NT2/D1 (cell line): Measurements from ENCODE around the gene WASL.
"Not testable (repeated sequence)": the region's sequence is repeated elsewhere in the genome, so short reads cannot be mapped to it uniquely, and the experiment has no call there.

Experiments
- SUZ12 ChIP-seq: IDR thresholded peaks from 2 replicates; pipeline ENCODE4 v1.6.1; 2011; ENCODE audit not compliant: insufficient read length, insufficient read depth; ENCODE audit errors: extremely low read depth
- YY1 ChIP-seq: IDR thresholded peaks from 2 replicates; pipeline ENCODE4 v1.6.1; 2011; ENCODE audit not compliant: insufficient read length, insufficient read depth

DNA sequence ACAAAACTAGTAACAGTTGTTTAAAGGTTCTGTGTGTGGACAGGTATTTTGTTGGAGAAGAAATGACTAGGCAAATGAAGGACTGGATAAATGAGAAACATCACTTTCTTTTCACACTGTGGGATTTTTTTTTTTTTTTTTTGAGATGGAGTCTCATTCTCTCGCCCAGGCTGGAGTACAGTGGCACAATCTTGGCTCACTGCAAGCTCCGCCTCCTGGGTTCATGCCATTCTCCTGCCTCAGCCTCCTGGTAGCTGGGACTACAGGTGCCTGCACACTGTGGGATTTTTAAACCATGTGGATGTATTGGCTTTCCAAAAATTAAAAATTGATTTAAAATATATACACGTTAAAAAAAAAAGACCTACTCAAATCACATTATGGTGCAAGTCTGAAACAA lies 28.3 kb downstream of the WASL start:
- TF ChIP-seq SUZ12, YY1: not testable (repeated sequence)
